HCT116 (cell line): Measurements from ENCODE around the gene SLIT1. TPM values are rescaled to one million over a fixed set of nuclear protein-coding genes. Genes with fewer than 3 reads are reported as not detected.

Experiments
- ATAC-seq: fragments of 200-7000 bp; cut with Tn5 transposase; 2 replicates; pipeline ENCODE4 v1.9.1; 2020; ENCODE audit warnings: mild to moderate bottlenecking, moderate library complexity
- BruUV-seq: library from RNA; stranded (reverse); fragments of 400-500 nt; replicated peaks from 2 replicates; lab custom pipeline; 2021; lab: Mats Ljungman, UMichigan
- CTCF ChIA-PET: fragments of 300-600 bp; sonication (Branson Sonifier 250); formaldehyde crosslinking; loops from one replicate; lab custom pipeline; 2021; ENCODE audit warnings: antibody characterized with exemption; lab: Charles Lee
- POLR2A ChIA-PET: fragments of 300-600, 350-600 bp; sonication (Branson Sonifier 250); formaldehyde crosslinking; loops from one replicate; lab custom pipeline; 2021; ENCODE audit warnings: antibody characterized with exemption; lab: Charles Lee
- RAD21 ChIA-PET, 2 experiments: fragments of 300-600 bp; sonication (Branson Sonifier 250); formaldehyde crosslinking; loops; one replicate each; lab custom pipeline; 2023; ENCODE audit warnings: low total read pairs in 2 of 2; ENCODE audit not compliant: uncharacterized antibody in 2 of 2, unreplicated experiment in 2 of 2, low non-redundant PET in 1 of 2; lab: Charles Lee
- DNase-seq: peaks from one replicate; pipeline ENCODE4 v3.0.0-alpha.2; 2010; ENCODE audit warnings: low read depth, low spot score
- H2AFZ ChIP-seq: fragments of 200-600 bp; shearing (Covaris generic), sonication (generic); 2 replicates; pipeline ENCODE4 v1.6.1; 2017; ENCODE audit warnings: low read depth, mixed run types, mixed read lengths, antibody characterized with exemption, low read length; ENCODE audit not compliant: poor library complexity, severe bottlenecking
- H3K27ac ChIP-seq: 2 replicates; pipeline ENCODE4 v1.5.1; 2012; ENCODE audit warnings: low read depth, low read length
- H3K27me3 ChIP-seq: fragments of 200-600 bp; sonication (generic); 2 replicates; pipeline ENCODE4 v1.6.1; 2016; ENCODE audit warnings: mixed run types, low read length, mixed read lengths; ENCODE audit not compliant: insufficient read depth
- H3K36me3 ChIP-seq, 2 experiments: fragments of 200-500 bp in 1 of 2; fragments of 200-600 bp in 1 of 2; sonication (Bioruptor generic) in 1 of 2; sonication (generic) in 1 of 2; 2 replicates each; pipeline versions ENCODE4 v1.5.1 to v1.6.1; 2014 to 2016; ENCODE audit warnings: low read length in 2 of 2, inconsistent platforms in 1 of 2, mixed read lengths in 1 of 2, mixed run types in 1 of 2; ENCODE audit not compliant: insufficient read depth in 2 of 2, control insufficient read depth in 1 of 2
- H3K4me1 ChIP-seq, 2 experiments: fragments of 200-600 bp in 1 of 2; sonication (generic) in 1 of 2; 2 replicates each; pipeline versions ENCODE4 v1.5.1 to v1.6.1; 2012 to 2017; ENCODE audit warnings: low read length in 2 of 2, inconsistent platforms in 1 of 2, mild to moderate bottlenecking in 1 of 2, mixed read lengths in 1 of 2, mixed run types in 1 of 2, moderate library complexity in 1 of 2; ENCODE audit not compliant: insufficient read depth in 2 of 2, control insufficient read depth in 1 of 2
- H3K4me2 ChIP-seq: fragments of 200-600 bp; sonication (generic); 2 replicates; pipeline ENCODE4 v1.6.1; 2017; ENCODE audit warnings: mixed run types, low read length, mixed read lengths
- H3K4me3 ChIP-seq, 2 experiments: fragments of 200-600 bp in 1 of 2; sonication (generic) in 1 of 2; replicated peaks in 1 of 2; 2 replicates each; pipeline ENCODE4 v1.5.1; 2011 to 2016; ENCODE audit warnings: low read length in 2 of 2, control low read depth in 1 of 2, low read depth in 1 of 2, mild to moderate bottlenecking in 1 of 2, mixed read lengths in 1 of 2, mixed run types in 1 of 2
- H3K79me2 ChIP-seq: fragments of 200-600 bp; sonication (generic); 2 replicates; pipeline ENCODE4 v1.6.1; 2017; ENCODE audit warnings: mild to moderate bottlenecking, mixed run types, low read length, moderate library complexity, mixed read lengths; ENCODE audit not compliant: insufficient read depth
- H3K9ac ChIP-seq: fragments of 200-600 bp; sonication (generic); 2 replicates; pipeline ENCODE4 v1.6.1; 2016; ENCODE audit warnings: low read length, mixed read lengths
- H3K9me2 ChIP-seq: fragments of 200-600 bp; sonication (generic), shearing (Covaris generic); 2 replicates; pipeline ENCODE4 v1.6.1; 2017; ENCODE audit warnings: mixed run types, mild to moderate bottlenecking, moderate library complexity; ENCODE audit not compliant: insufficient read depth
- H3K9me3 ChIP-seq, 2 experiments: fragments of 200-500 bp in 1 of 2; fragments of 200-600 bp in 1 of 2; sonication (Bioruptor generic) in 1 of 2; sonication (generic) in 1 of 2; 2 replicates each; pipeline ENCODE4 v1.6.1; 2014 to 2017; ENCODE audit warnings: low read length in 2 of 2, mixed read lengths in 2 of 2, inconsistent platforms in 1 of 2, low read depth in 1 of 2, mild to moderate bottlenecking in 1 of 2, mixed run types in 1 of 2, moderate library complexity in 1 of 2; ENCODE audit not compliant: control insufficient read depth in 1 of 2, insufficient read depth in 1 of 2
- H4K20me1 ChIP-seq: fragments of 200-600 bp; sonication (generic), shearing (Covaris generic); 2 replicates; pipeline ENCODE4 v1.6.1; 2017; ENCODE audit warnings: mixed run types, mild to moderate bottlenecking, moderate library complexity; ENCODE audit not compliant: insufficient read depth
- CTCF ChIP-seq, 3 experiments: fragments of 200-600 bp in 1 of 3; sonication (generic) in 1 of 3; IDR thresholded peaks in 2 of 3; conservative IDR thresholded peaks in 1 of 3; 2 replicates each; pipeline ENCODE4 v1.5.1; 2012 to 2017; ENCODE audit warnings: low read depth in 2 of 3, low read length in 2 of 3, antibody characterized with exemption in 1 of 3, borderline replicate concordance in 1 of 3, control low read depth in 1 of 3, mild to moderate bottlenecking in 1 of 3, mixed read lengths in 1 of 3, mixed run types in 1 of 3, moderate library complexity in 1 of 3; ENCODE audit not compliant: insufficient read depth in 1 of 3
- EGR1 ChIP-seq: IDR thresholded peaks from 2 replicates; pipeline ENCODE4 v1.6.1; 2012; ENCODE audit warnings: low read depth
- ELF1 ChIP-seq: IDR thresholded peaks from 2 replicates; pipeline ENCODE4 v1.6.1; 2012; ENCODE audit warnings: low read depth, borderline replicate concordance
- EZH2 ChIP-seq: fragments of 200-600 bp; sonication (generic); IDR thresholded peaks from 2 replicates; pipeline ENCODE4 v1.6.1; 2017; ENCODE audit warnings: antibody characterized with exemption, mixed run types
- EZH2phosphoT487 ChIP-seq: fragments of 200-600 bp; IDR thresholded peaks from 2 replicates; pipeline ENCODE4 v1.6.1; 2018; ENCODE audit warnings: antibody characterized with exemption, borderline replicate concordance
- FOSL1 ChIP-seq: IDR thresholded peaks from 2 replicates; pipeline ENCODE4 v1.6.1; 2012; ENCODE audit warnings: low read depth
- RAD21 ChIP-seq: IDR thresholded peaks from 2 replicates; pipeline ENCODE4 v1.6.1; 2012; ENCODE audit warnings: low read depth, mild to moderate bottlenecking
- SIN3A ChIP-seq: IDR thresholded peaks from 2 replicates; pipeline ENCODE4 v1.6.1; 2012; ENCODE audit warnings: low read depth
- SRF ChIP-seq: IDR thresholded peaks from 2 replicates; pipeline ENCODE4 v1.6.1; 2012; ENCODE audit warnings: low read depth
- YY1 ChIP-seq: IDR thresholded peaks from 2 replicates; pipeline ENCODE4 v1.6.1; 2011; ENCODE audit warnings: low read length, low read depth, moderate library complexity, mild to moderate bottlenecking; ENCODE audit not compliant: insufficient replicate concordance; ENCODE audit errors: extremely low read depth
- ZBTB33 ChIP-seq: IDR thresholded peaks from 2 replicates; pipeline ENCODE4 v1.6.1; 2011; ENCODE audit warnings: mild to moderate bottlenecking, low read length, moderate library complexity; ENCODE audit not compliant: insufficient replicate concordance; ENCODE audit errors: extremely low read depth
- ZFX ChIP-seq: fragments of 450-650 bp; IDR thresholded peaks from 2 replicates; pipeline ENCODE4 v1.6.1; 2017
- ZNF274 ChIP-seq: fragments of 200-500 bp; sonication (Bioruptor generic); IDR thresholded peaks from 2 replicates; pipeline ENCODE4 v1.6.1; 2014; ENCODE audit warnings: mild to moderate bottlenecking, low read depth, low read length, inconsistent platforms
- intact Hi-C: fragments of 100-400 bp; cut with micrococcal nuclease; formaldehyde crosslinking; loops from 2 replicates; pipeline ENCODE4 v1.10.0; 2022
- total RNA-seq: library from RNA; stranded (reverse); gene quantifications from one replicate; pipeline ENCODE4 v1.2.1, GENCODE V29; 2021; ENCODE audit not compliant: unreplicated experiment
- TF ChIP-seq, protein P1 (sequence below): IDR thresholded peaks from 2 replicates; pipeline ENCODE4 v1.6.1; 2012; ENCODE audit warnings: low read depth

Gene SLIT1
- total RNA-seq, 1 experiment from 2014 or later: 0.42 TPM

DNA sequence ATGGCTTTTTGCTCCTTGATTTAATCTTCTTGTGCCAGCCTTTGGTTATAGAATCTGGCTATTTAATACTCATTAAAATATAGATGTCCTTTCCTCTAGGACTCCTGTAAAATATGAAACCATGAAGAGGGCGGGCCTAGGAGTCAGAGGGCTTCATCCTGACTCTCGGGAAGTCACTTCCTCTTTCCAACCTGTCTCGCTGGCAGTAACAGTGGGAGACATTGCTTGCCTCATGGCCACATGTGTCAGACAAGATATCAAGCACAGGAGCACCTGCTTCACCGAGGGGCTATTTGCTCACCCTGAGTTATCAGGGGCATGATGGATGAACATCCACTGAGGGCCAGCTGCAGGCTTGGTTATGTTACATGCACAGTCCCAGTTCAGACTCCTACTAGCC is 31.0 kb downstream of the SLIT1 start:
- POLR2A ChIA-PET: no interaction called here
- no peak overlapping the region for H3K27ac ChIP-seq
- H3K9me2 ChIP-seq: peaks cover 3% of the 10 kb centered on the region; the same call in 1 of the 2 replicates
- peaks cover 2% of the 10 kb centered on the region; the same call in 1 of the 2 replicates for H3K27me3 ChIP-seq
- BruUV-seq: no TSS peak
- TF ChIP-seq SIN3A: no peak
- TF ChIP-seq FOSL1: no peak
- no peak for TF ChIP-seq ZNF274
- TF ChIP-seq RAD21: no peak
- TF ChIP-seq SRF: no peak
- TF ChIP-seq, protein P1, sequence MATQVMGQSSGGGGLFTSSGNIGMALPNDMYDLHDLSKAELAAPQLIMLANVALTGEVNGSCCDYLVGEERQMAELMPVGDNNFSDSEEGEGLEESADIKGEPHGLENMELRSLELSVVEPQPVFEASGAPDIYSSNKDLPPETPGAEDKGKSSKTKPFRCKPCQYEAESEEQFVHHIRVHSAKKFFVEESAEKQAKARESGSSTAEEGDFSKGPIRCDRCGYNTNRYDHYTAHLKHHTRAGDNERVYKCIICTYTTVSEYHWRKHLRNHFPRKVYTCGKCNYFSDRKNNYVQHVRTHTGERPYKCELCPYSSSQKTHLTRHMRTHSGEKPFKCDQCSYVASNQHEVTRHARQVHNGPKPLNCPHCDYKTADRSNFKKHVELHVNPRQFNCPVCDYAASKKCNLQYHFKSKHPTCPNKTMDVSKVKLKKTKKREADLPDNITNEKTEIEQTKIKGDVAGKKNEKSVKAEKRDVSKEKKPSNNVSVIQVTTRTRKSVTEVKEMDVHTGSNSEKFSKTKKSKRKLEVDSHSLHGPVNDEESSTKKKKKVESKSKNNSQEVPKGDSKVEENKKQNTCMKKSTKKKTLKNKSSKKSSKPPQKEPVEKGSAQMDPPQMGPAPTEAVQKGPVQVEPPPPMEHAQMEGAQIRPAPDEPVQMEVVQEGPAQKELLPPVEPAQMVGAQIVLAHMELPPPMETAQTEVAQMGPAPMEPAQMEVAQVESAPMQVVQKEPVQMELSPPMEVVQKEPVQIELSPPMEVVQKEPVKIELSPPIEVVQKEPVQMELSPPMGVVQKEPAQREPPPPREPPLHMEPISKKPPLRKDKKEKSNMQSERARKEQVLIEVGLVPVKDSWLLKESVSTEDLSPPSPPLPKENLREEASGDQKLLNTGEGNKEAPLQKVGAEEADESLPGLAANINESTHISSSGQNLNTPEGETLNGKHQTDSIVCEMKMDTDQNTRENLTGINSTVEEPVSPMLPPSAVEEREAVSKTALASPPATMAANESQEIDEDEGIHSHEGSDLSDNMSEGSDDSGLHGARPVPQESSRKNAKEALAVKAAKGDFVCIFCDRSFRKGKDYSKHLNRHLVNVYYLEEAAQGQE: no peak
- no peak for TF ChIP-seq YY1
- no peak for TF ChIP-seq CTCF (IDR thresholded peaks at IDR 0.05 in 2 of 3, conservative IDR thresholded peaks at IDR 0.05 in 1 of 3; ENCODE audit: borderline replicate concordance in 1 of 3, insufficient read depth in 1 of 3, low read depth in 2 of 3, low read length in 2 of 3)
- no peak for TF ChIP-seq EZH2phosphoT487
- no peak for TF ChIP-seq EGR1
- TF ChIP-seq ELF1: no peak
- no peak for TF ChIP-seq EZH2
- TF ChIP-seq ZFX: no peak
- no peak for TF ChIP-seq ZBTB33
- H3K9me3 ChIP-seq: no peaks in the 10 kb centered on the region
- H3K4me1 ChIP-seq: no peaks in the 10 kb centered on the region
- RAD21 ChIA-PET: no interaction called here
- no peaks in the 10 kb centered on the region for H3K79me2 ChIP-seq
- H3K36me3 ChIP-seq: no peaks in the 10 kb centered on the region
- no peaks in the 10 kb centered on the region for H4K20me1 ChIP-seq
- DNase-seq (no peak), ATAC-seq (no peak)
- intact Hi-C loops: no loop called here
- H3K4me2 ChIP-seq: no peak overlapping the region
- H3K9ac ChIP-seq: no peak overlapping the region
- CTCF ChIA-PET: no interaction called here
- no peak overlapping the region for H3K4me3 ChIP-seq
- H2AFZ ChIP-seq: no peak overlapping the region
